Measurements from ENCODE around the gene BMX. TPM values are rescaled to one million over a fixed set of nuclear protein-coding genes. Genes with fewer than 3 reads are reported as not detected.

The BMX gene
- total RNA-seq, 4 donors from 2014 or later = 0.88 to 4.7 (median 2.4) TPM

- no peak overlapping the region for H3K4me3 ChIP-seq
- no peaks in the 10 kb centered on the region for H3K36me3 ChIP-seq
- TF ChIP-seq CTCF (IDR thresholded peaks at IDR 0.05) (no peak), POLR2A (IDR thresholded peaks at IDR 0.05) (no peak)
- H3K9me3 ChIP-seq = no peaks in the 10 kb centered on the region
- H3K27ac ChIP-seq = no peak overlapping the region
- peaks cover 0 to 4% of the 10 kb centered on the region in 2 donors for H3K27me3 ChIP-seq
- intact Hi-C loops (cut with DNase I; ENCODE audit: low total_unique reads) = no loop called here
- no peaks in the 10 kb centered on the region for H3K4me1 ChIP-seq
- DNase-seq = no peak
Observed at GRCh38 chrX:15570145-15570544, 69.5 kb downstream of the BMX start.

GRCh38 chrX:15574017-15574416 is 73.4 kb downstream of the BMX start:
- Histone ChIP-seq H3K27ac (no peak overlapping the region), H3K4me3 (no peak overlapping the region), H3K27me3 (peaks cover 0 to 4% of the 10 kb centered on the region in 2 donors), H3K36me3 (no peaks in the 10 kb centered on the region), H3K9me3 (no peaks in the 10 kb centered on the region), H3K4me1 (no peaks in the 10 kb centered on the region)
- intact Hi-C loops (cut with DNase I; ENCODE audit: low total_unique reads) = no loop called here
- DNase-seq = no peak
- TF ChIP-seq POLR2A (IDR thresholded peaks at IDR 0.05) (no peak), CTCF (IDR thresholded peaks at IDR 0.05) (no peak)

GRCh38 chrX:15576019-15576418 is 75.4 kb downstream of the BMX start:
- H3K27me3 ChIP-seq = peaks cover 0 to 4% of the 10 kb centered on the region in 2 donors

GRCh38 chrX:15579778-15580747 is 79.5 kb downstream of the BMX start:
- H3K27ac ChIP-seq = no peak overlapping the region
- H3K27me3 ChIP-seq = no peaks in the 10 kb centered on the region
- TF ChIP-seq POLR2A (IDR thresholded peaks at IDR 0.05) (no peak), CTCF (IDR thresholded peaks at IDR 0.05) (no peak)

More at GRCh38 chrX:15576019-15576418, 75.4 kb downstream of the BMX start:
- no peak for DNase-seq
- Histone ChIP-seq H3K27ac (no peak overlapping the region), H3K4me1 (no peaks in the 10 kb centered on the region), H3K4me3 (no peak overlapping the region), H3K36me3 (no peaks in the 10 kb centered on the region), H3K9me3 (no peaks in the 10 kb centered on the region)
- TF ChIP-seq POLR2A (IDR thresholded peaks at IDR 0.05) (no peak), CTCF (IDR thresholded peaks at IDR 0.05) (no peak)
- intact Hi-C loops (cut with DNase I; ENCODE audit: low total_unique reads) = no loop called here

GRCh38 chrX:15594371-15594770 is 93.8 kb downstream of the BMX start:
- H3K36me3 ChIP-seq = no peaks in the 10 kb centered on the region
- no peaks in the 10 kb centered on the region for H3K4me1 ChIP-seq
- H3K9me3 ChIP-seq = no peaks in the 10 kb centered on the region
- no peak for DNase-seq
- intact Hi-C loops (cut with DNase I; ENCODE audit: low total_unique reads) = no loop called here
- no peak overlapping the region for H3K4me3 ChIP-seq
- TF ChIP-seq POLR2A (IDR thresholded peaks at IDR 0.05) = no peak
- no peak for TF ChIP-seq CTCF (IDR thresholded peaks at IDR 0.05)
- no peaks in the 10 kb centered on the region for H3K27me3 ChIP-seq
- H3K27ac ChIP-seq = no peak overlapping the region

More at GRCh38 chrX:15579778-15580747, 79.5 kb downstream of the BMX start:
- DNase-seq = no peak
- H3K9me3 ChIP-seq = no peaks in the 10 kb centered on the region
- H3K36me3 ChIP-seq = no peaks in the 10 kb centered on the region
- H3K4me1 ChIP-seq = no peaks in the 10 kb centered on the region
- H3K4me3 ChIP-seq = no peak overlapping the region
- intact Hi-C loops (cut with DNase I; ENCODE audit: low total_unique reads) = no loop called here
